GM18498 (cell line): ENCODE data around the gene GPC3.

Experiments
- ATAC-seq: cut with Tn5 transposase; IDR thresholded peaks from one replicate; pipeline ENCODE4 v1.9.1; 2021; ENCODE audit warnings: mild to moderate bottlenecking, moderate library complexity; ENCODE audit not compliant: unreplicated experiment

The GPC3 gene

GRCh38 chrX:133658293-133658911, 327.0 kb downstream of the GPC3 start:
- no peak for ATAC-seq

GRCh38 chrX:133655275-133656265, 329.8 kb downstream of the GPC3 start:
- no peak for ATAC-seq

- ATAC-seq = no peak
Observed at GRCh38 chrX:133654811-133655210, 330.6 kb downstream of the GPC3 start.

GRCh38 chrX:133653358-133653757, 332.0 kb downstream of the GPC3 start:
- ATAC-seq = no peak

GRCh38 chrX:133652185-133652584, 333.2 kb downstream of the GPC3 start:
- no peak for ATAC-seq

- no peak for ATAC-seq
Observed at GRCh38 chrX:133650239-133650638, 335.2 kb downstream of the GPC3 start.

GRCh38 chrX:133649651-133650050, 335.7 kb downstream of the GPC3 start:
- ATAC-seq = no peak

- ATAC-seq = no peak
Observed at GRCh38 chrX:133648594-133648993, 336.8 kb downstream of the GPC3 start.

GRCh38 chrX:133646719-133647116, 338.7 kb downstream of the GPC3 start:
- no peak for ATAC-seq

- ATAC-seq = no peak
Observed at GRCh38 chrX:133645977-133646718, 339.2 kb downstream of the GPC3 start.

- ATAC-seq = no peak
Observed at GRCh38 chrX:133645256-133645655, 340.1 kb downstream of the GPC3 start.

GRCh38 chrX:133640161-133641015, 345.0 kb downstream of the GPC3 start:
- no peak for ATAC-seq

GRCh38 chrX:133639726-133640125, 345.7 kb downstream of the GPC3 start:
- no peak for ATAC-seq

- ATAC-seq = no peak
Observed at GRCh38 chrX:133638285-133638684, 347.1 kb downstream of the GPC3 start.

- ATAC-seq = no peak
Observed at GRCh38 chrX:133637765-133638164, 347.6 kb downstream of the GPC3 start.

- no peak for ATAC-seq
Observed at GRCh38 chrX:133636009-133636408, 349.4 kb downstream of the GPC3 start.

GRCh38 chrX:133634416-133634815, 351.0 kb downstream of the GPC3 start:
- ATAC-seq = no peak

GRCh38 chrX:133633950-133634349, 351.4 kb downstream of the GPC3 start:
- ATAC-seq = no peak

- no peak for ATAC-seq
Observed at GRCh38 chrX:133633162-133633561, 352.2 kb downstream of the GPC3 start.

GRCh38 chrX:133630362-133630761, 355.0 kb downstream of the GPC3 start:
- ATAC-seq = no peak
